Activated naive CD8-positive, alpha-beta T cell treated with anti-CD3 and anti-CD28 coated beads for 36 hours (primary cell): ENCODE data around the gene EPHA5. TPM values are rescaled to one million over a fixed set of nuclear protein-coding genes. Genes with fewer than 3 reads are reported as not detected.
"Not testable (repeated sequence)": the region's sequence is repeated elsewhere in the genome, so short reads cannot be mapped to it uniquely, and the experiment has no call there.

ENCODE experiments used
- DNase-seq: peaks from one replicate; pipeline ENCODE4 v3.0.0; 2021
- H3K27ac Mint-ChIP-seq: one replicate; pipeline ENCODE4 v1.8.0; 2022; ENCODE audit warnings: mild to moderate bottlenecking, moderate library complexity, mixed read lengths
- H3K27me3 Mint-ChIP-seq: one replicate; pipeline ENCODE4 v1.8.0; 2022; ENCODE audit warnings: mild to moderate bottlenecking, mixed read lengths
- H3K36me3 Mint-ChIP-seq: one replicate; pipeline ENCODE4 v1.8.0; 2021; ENCODE audit warnings: mild to moderate bottlenecking, mixed read lengths
- H3K4me1 Mint-ChIP-seq: one replicate; pipeline ENCODE4 v1.8.0; 2021; ENCODE audit warnings: mixed read lengths
- H3K4me3 Mint-ChIP-seq: one replicate; pipeline ENCODE4 v1.8.0; 2022; ENCODE audit warnings: mild to moderate bottlenecking, moderate library complexity, mixed read lengths
- H3K9me3 Mint-ChIP-seq: one replicate; pipeline ENCODE4 v1.8.0; 2022; ENCODE audit warnings: mixed read lengths
- total RNA-seq, 2 experiments: library from RNA; stranded (reverse); gene quantifications; one replicate each; pipeline ENCODE4 v1.2.3, GENCODE V29; 2021

EPHA5 gene
- total RNA-seq, 2 experiments from 2014 or later = not detected

DNA sequence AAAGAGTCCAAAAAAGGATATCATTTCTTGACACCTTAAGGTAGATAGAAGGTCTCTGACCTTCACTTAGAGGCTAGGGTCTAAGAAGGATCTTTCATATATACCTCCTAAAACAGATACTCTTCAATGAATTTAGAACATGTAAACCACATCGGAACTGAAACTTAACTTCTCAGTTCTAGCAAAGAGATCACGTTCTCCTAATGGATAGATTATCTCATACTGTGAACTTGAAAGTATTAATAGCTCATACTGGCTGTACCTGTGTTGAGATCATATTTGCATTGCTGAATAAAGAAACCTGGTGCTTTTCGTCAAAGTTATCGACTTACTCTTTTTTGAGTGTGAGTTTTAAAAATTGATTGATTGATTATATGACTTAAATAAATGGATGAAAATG, 353.8 kb downstream of the EPHA5 start:
- no peak for DNase-seq
- H3K27ac Mint-ChIP-seq = no peak overlapping the region
- H3K9me3 Mint-ChIP-seq = peaks cover 2% of the 10 kb centered on the region
- no peaks in the 10 kb centered on the region for H3K36me3 Mint-ChIP-seq
- no peaks in the 10 kb centered on the region for H3K4me1 Mint-ChIP-seq
- no peak overlapping the region for H3K4me3 Mint-ChIP-seq
- H3K27me3 Mint-ChIP-seq = no peaks in the 10 kb centered on the region

DNA sequence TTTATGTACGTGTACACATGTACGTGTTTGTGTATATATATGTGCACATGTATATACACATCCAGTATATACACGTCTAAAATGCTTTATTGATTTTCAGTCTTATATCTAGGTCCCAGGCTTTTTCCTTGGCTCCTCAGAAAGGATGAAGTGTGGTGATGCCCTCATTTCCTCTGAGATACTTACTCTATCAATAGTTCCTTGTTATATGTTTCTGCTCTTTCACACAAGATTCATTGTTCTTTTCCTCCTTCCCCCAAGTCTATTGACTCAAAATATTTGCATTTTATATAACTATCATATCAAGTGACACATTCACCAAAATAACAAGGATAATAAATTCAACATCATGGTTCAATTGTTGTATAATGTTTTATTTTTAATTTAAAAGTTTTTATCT, 359.2 kb downstream of the EPHA5 start:
- H3K27me3 Mint-ChIP-seq = no peaks in the 10 kb centered on the region
- no peak overlapping the region for H3K4me3 Mint-ChIP-seq
- no peaks in the 10 kb centered on the region for H3K36me3 Mint-ChIP-seq
- no peaks in the 10 kb centered on the region for H3K9me3 Mint-ChIP-seq
- no peak overlapping the region for H3K27ac Mint-ChIP-seq
- H3K4me1 Mint-ChIP-seq = no peaks in the 10 kb centered on the region
- no peak for DNase-seq

DNA sequence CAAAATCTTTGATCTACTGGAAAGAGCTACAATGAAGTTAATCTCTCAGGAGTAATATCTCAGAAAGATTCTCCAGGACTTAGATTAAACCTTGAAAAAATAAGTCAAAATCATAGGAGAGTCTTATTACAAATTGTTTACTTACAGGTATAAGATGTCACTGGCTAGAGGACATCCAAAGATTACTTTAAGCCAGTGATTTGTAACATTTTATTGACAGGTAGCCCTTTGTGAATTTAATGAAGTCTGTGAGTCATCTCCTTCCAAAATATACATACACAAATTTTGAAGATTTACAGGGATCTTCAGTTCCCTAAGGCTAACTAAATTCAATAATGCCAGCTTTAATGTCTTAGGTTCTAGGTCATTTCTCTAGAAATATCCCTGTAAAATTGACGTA, 359.7 kb downstream of the EPHA5 start:
- DNase-seq = no peak
- Mint-ChIP-seq H3K4me3 (no peak overlapping the region), H3K4me1 (no peaks in the 10 kb centered on the region), H3K27ac (no peak overlapping the region), H3K36me3 (no peaks in the 10 kb centered on the region), H3K9me3 (no peaks in the 10 kb centered on the region), H3K27me3 (no peaks in the 10 kb centered on the region)

DNA sequence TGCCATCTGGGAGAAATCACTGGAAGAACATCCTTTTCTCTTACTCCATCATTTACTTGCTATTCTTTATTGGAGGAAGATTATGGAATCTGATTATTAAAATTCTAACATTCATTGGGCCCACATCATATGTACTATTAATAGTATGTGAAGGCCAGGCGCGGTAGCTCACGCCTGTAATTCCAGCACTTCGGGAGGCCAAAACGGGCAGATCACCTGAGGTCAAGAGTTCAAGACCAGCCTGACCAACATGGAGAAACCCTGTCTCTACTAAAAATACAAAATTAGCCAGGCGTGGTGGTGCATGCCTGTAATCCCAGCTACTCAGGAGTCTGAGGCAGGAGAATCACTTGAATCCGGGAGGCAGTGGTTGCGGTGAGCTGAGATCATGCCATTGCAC, 361.7 kb downstream of the EPHA5 start:
- not testable (repeated sequence) for H3K27ac Mint-ChIP-seq, H3K36me3 Mint-ChIP-seq, H3K4me1 Mint-ChIP-seq, DNase-seq, H3K4me3 Mint-ChIP-seq, H3K9me3 Mint-ChIP-seq, H3K27me3 Mint-ChIP-seq

DNA sequence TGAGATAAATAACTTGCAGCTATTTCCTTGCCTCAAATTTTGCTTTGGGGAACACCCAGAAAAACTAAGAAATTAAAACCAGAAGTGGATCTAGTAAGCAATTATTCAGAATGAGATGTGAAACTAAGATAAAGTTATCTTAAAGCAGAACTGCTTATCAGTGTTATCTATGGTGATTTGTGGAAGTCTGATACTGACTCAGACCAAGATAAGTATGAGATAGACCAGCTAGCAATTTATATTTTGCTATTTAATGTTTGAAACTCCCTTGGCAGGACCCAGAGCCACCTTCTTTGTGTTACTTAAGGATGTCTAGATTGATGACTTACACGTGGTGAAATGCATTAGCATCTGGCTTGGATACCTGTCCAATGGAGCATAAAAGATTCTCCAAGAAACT, 368.1 kb downstream of the EPHA5 start:
- Mint-ChIP-seq H3K4me1 (no peaks in the 10 kb centered on the region), H3K4me3 (no peak overlapping the region), H3K9me3 (no peaks in the 10 kb centered on the region), H3K27ac (no peak overlapping the region), H3K36me3 (no peaks in the 10 kb centered on the region), H3K27me3 (no peaks in the 10 kb centered on the region)
- DNase-seq = no peak

DNA sequence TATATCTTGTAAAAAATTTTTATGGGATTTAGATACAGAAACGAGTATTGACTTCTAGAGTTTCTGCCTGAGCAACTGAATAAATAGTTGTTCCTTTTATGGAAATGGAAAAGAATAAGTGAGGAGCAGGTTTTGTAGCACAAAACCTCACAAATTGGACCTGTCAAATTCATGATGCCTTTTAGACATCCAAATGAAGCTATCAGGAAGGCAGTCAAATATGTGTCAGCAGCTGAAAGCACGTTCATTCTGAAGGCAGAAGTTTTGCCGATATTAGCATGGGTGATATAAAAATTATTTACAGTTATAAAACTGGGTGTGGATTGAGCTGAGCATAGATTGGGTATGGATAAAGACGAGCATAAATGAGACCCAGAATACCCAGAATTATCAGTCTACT, 374.0 kb downstream of the EPHA5 start:
- no peaks in the 10 kb centered on the region for H3K27me3 Mint-ChIP-seq
- no peak for DNase-seq
- no peak overlapping the region for H3K27ac Mint-ChIP-seq
- no peak overlapping the region for H3K4me3 Mint-ChIP-seq
- peaks cover 4% of the 10 kb centered on the region for H3K9me3 Mint-ChIP-seq
- no peaks in the 10 kb centered on the region for H3K36me3 Mint-ChIP-seq
- no peaks in the 10 kb centered on the region for H3K4me1 Mint-ChIP-seq

DNA sequence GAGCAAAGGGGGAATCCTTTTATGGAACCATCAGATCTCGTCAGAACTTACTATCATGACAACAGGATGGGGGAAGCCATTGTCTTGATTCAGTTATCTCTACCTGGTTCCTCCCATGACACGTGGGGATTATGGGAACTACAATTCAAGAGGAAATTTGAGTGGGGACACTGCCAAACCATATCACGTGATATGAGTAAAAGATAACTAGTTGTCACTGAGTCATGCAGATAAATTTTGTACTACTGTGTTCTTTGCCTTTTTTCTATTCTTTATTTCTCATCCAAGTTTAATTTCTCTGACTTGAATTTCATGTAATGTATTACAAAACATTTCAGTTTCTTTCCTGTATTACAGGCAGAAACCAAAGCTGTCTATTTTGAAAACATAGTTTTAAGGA, 383.2 kb downstream of the EPHA5 start:
- Mint-ChIP-seq H3K27ac (no peak overlapping the region), H3K4me1 (no peaks in the 10 kb centered on the region), H3K9me3 (peaks cover 7% of the 10 kb centered on the region), H3K27me3 (no peaks in the 10 kb centered on the region), H3K36me3 (no peaks in the 10 kb centered on the region), H3K4me3 (no peak overlapping the region)
- DNase-seq = no peak
